22Rv1 (cell line): ENCODE measurements around the gene STN1.

Experiments used
- H3K27ac ChIP-seq: fragments of 450-650 bp; 2 replicates; pipeline ENCODE4 v1.5.1; 2017
- CTCF ChIP-seq: fragments of 450-650 bp; IDR thresholded peaks from 2 replicates; pipeline ENCODE4 v1.5.1; 2017; ENCODE audit warnings: mild to moderate bottlenecking
- ZFX ChIP-seq: fragments of 450-650 bp; IDR thresholded peaks from 2 replicates; pipeline ENCODE4 v1.6.1; 2017; ENCODE audit warnings: antibody characterized with exemption, borderline replicate concordance

Gene STN1

GRCh38 chr10:103934308-103934707 is 16.3 kb upstream of the STN1 start:
- no peak overlapping the region for H3K27ac ChIP-seq
- TF ChIP-seq CTCF (no peak), ZFX (no peak)

DNA sequence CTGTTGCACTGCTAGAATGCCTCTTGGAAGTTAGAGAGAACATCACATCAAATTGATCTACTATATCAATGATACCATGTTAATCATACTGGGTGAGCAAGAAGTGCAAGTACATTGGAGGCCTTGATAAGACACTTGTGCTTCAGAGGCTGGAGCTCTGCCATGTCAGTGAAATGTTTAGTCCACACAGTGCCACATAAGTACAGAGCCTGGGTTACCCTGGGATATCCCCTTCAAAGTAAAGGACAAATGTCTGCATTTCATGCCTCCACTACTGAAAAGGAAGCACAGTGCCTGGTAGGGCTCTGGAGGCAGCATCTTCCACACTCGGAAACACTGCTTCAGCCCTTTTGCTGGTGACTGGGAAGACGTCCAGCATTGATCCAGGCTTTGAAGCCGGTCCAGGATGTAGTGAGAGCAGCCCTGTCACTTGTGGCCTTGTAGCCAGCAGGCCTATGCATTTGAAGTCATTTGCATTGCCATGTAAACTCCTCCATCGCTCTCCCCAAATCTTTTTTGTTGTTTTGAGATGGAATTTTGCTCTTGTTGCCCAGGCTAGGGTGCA is 15.7 kb upstream of the STN1 start:
- TF ChIP-seq ZFX (no peak), CTCF (no peak)
- no peak overlapping the region for H3K27ac ChIP-seq

DNA sequence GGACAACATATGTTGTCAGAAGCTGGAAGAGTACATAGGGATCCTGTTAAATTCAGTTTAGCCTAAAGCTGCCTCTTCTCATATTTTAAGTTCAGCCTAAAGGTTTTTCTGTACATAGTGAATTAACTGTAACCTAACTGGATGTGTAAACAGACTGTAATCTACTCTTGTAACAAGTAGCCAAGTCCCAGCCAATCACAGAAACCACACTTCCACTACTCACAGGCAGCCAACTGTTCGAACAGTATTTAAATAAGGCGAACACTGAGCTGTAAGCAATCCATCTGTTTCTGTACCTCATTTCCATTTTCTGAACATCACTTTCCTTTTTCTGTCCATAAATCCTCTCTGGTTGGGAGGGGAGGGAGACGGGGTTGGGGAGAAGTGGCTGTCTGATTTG is 15.0 kb upstream of the STN1 start:
- TF ChIP-seq CTCF: no peak
- no peak for TF ChIP-seq ZFX
- no peak overlapping the region for H3K27ac ChIP-seq

DNA sequence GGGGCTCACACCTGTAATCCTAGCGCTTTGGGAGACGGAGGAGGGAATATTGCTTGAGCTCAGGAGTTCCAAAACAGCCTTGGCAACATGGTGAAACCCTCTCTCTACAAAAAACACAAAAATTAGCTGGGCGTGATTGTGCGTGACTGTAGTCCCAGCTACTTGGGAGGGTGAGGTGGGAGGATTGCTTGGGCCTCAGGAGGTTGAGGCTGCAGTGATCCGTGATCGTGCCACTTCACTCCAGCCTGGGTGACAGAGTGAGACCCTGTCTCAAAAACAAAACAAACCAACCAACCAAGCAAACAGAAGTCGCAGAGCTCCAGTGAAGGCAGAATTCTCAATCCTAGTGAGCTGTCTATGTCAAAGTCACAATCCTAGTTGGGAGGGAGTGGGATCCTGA is 14.3 kb upstream of the STN1 start:
- H3K27ac ChIP-seq: no peak overlapping the region
- TF ChIP-seq CTCF (no peak), ZFX (no peak)

GRCh38 chr10:103931603-103932002 is 13.6 kb upstream of the STN1 start:
- no peak for TF ChIP-seq ZFX
- TF ChIP-seq CTCF: no peak

GRCh38 chr10:103930881-103931280 is 12.9 kb upstream of the STN1 start:
- no peak overlapping the region for H3K27ac ChIP-seq
- TF ChIP-seq CTCF (no peak), ZFX (no peak)

More at GRCh38 chr10:103931603-103932002, 13.6 kb upstream of the STN1 start:
- H3K27ac ChIP-seq: no peak overlapping the region

DNA sequence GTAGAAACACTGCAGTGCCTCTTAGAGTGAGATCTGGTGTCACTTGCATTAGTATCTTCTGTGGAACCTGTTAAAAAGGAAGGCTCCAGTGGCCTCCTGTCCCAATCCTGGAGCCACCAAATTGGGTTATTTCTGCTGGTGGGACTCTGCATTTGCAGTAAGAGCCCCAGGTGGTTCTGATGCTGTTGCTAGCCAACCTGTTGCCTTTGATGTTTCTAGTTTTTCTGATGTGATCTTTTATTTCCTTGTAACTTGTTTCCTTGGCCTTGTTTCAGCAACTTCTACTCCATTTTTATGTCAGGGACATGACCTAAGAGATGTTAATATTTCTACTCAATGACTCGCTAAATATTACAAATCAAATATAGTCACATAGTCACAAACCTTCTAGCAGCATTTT is 12.5 kb upstream of the STN1 start:
- no peak overlapping the region for H3K27ac ChIP-seq

More for the DNA sequence above, 12.5 kb upstream of the STN1 start:
- TF ChIP-seq ZFX (no peak), CTCF (no peak)
